Smooth muscle cell (in vitro differentiated cells): Measurements from ENCODE around the gene NUMA1. TPM values are rescaled to one million over a fixed set of nuclear protein-coding genes. Genes with fewer than 3 reads are reported as not detected.

Experiments used
- DNase-seq: peaks from one replicate; lab custom pipeline; 2025; ENCODE audit not compliant: unreplicated experiment; lab: John Stamatoyannopoulos, UW
- H2AFZ ChIP-seq: fragments of 200-600 bp; sonication (generic); 2 replicates; pipeline ENCODE4 v1.6.0; 2016; ENCODE audit warnings: antibody characterized with exemption, low read depth, mild to moderate bottlenecking
- H3F3A ChIP-seq: fragments of 200-600 bp; sonication (generic); 2 replicates; pipeline ENCODE4 v1.6.0; 2017; ENCODE audit warnings: antibody characterized with exemption, low read depth
- H3K27ac ChIP-seq: fragments of 200-600 bp; sonication (generic); 2 replicates; pipeline ENCODE4 v1.5.1; 2016; ENCODE audit warnings: low read depth, mild to moderate bottlenecking
- H3K27me3 ChIP-seq: fragments of 200-600 bp; sonication (generic); 2 replicates; pipeline ENCODE4 v1.6.1; 2016; ENCODE audit warnings: low read depth, mild to moderate bottlenecking
- H3K36me3 ChIP-seq: fragments of 200-600 bp; sonication (generic); 2 replicates; pipeline ENCODE4 v1.5.1; 2016; ENCODE audit warnings: low read depth
- H3K4me1 ChIP-seq: fragments of 200-600 bp; sonication (generic); 2 replicates; pipeline ENCODE4 v1.5.1; 2016; ENCODE audit warnings: low read depth
- H3K4me2 ChIP-seq: fragments of 200-600 bp; sonication (generic); 2 replicates; pipeline ENCODE4 v1.6.0; 2016; ENCODE audit warnings: mild to moderate bottlenecking
- H3K4me3 ChIP-seq: fragments of 200-600 bp; sonication (generic); 2 replicates; pipeline ENCODE4 v1.5.1; 2016; ENCODE audit warnings: mild to moderate bottlenecking
- H3K79me2 ChIP-seq: fragments of 200-600 bp; sonication (generic); 2 replicates; pipeline ENCODE4 v1.6.0; 2016; ENCODE audit warnings: low read depth, mild to moderate bottlenecking
- H3K9ac ChIP-seq: fragments of 200-600 bp; sonication (generic); 2 replicates; pipeline ENCODE4 v1.6.0; 2016; ENCODE audit warnings: low read depth
- H3K9me3 ChIP-seq: fragments of 200-600 bp; sonication (generic); replicated peaks from 2 replicates; pipeline ENCODE4 v1.5.1; 2016; ENCODE audit warnings: low read depth
- H4K20me1 ChIP-seq: fragments of 200-600 bp; sonication (generic); 2 replicates; pipeline ENCODE4 v1.6.0; 2016; ENCODE audit warnings: low read depth
- WGBS: methylation state at CpG from one replicate; pipeline ENCODE4 v1.1.7; 2016; ENCODE audit warnings: low lambda C conversion rate; 5-methylcytosine and 5-hydroxymethylcytosine counted together
- polyA plus RNA-seq: library from polyadenylated mRNA; unstranded; fragments of >200 nt; fragmentation: Nextera tagmentation; extraction: Ambion mirVana; gene quantifications from 2 replicates; pipeline ENCODE4 v1.2.1, GENCODE V29; 2016
- total RNA-seq: library from RNA; depleted of rRNA; stranded (reverse); fragments of >200 nt; gene quantifications from 2 replicates; pipeline ENCODE4 v1.2.3, GENCODE V29; 2014
- TF ChIP-seq, protein P1 (sequence below): fragments of 200-600 bp; sonication (generic); IDR thresholded peaks from 2 replicates; pipeline ENCODE4 v1.5.1; 2017; ENCODE audit warnings: borderline replicate concordance, mild to moderate bottlenecking, antibody characterized with exemption; ENCODE audit not compliant: insufficient read depth, poor library complexity, severe bottlenecking

NUMA1 gene
- total and polyA plus RNA-seq, 2 experiments from 2014 or later, result 72.4 to 107 TPM

DNA sequence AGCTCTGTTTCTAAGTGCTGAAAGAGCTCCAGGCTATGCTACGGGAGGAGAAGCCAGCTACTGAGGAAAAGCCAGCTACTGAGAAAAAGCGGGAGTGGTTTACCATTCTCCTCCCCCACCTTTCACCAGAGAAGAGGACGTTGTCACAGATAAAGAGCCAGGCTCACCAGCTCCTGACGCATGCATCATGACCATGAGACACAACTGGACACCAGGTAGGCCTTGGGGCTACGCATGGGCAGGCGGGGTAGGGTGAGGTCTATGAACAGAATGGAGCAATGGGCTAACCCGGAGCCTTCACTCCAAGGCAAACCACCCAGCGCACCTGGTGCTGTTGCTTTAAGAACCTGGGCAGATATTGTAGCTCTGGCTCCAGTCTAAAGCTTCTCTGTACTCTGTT is 80.5 kb downstream of the NUMA1 start:
- Histone ChIP-seq H3K9ac (no peak overlapping the region), H3K9me3 (no peaks in the 10 kb centered on the region), H3K36me3 (no peaks in the 10 kb centered on the region), H3K4me1 (no peaks in the 10 kb centered on the region), H4K20me1 (peaks cover 24% of the 10 kb centered on the region), H3K4me3 (no peak overlapping the region), H3K4me2 (no peak overlapping the region), H2AFZ (no peak overlapping the region), H3K27me3 (no peaks in the 10 kb centered on the region), H3F3A (peaks cover 15% of the 10 kb centered on the region), H3K27ac (no peak overlapping the region), H3K79me2 (no peaks in the 10 kb centered on the region)
- 77% methylated on average over 8 of the region's 8 CpGs for WGBS
- TF ChIP-seq, protein P1, sequence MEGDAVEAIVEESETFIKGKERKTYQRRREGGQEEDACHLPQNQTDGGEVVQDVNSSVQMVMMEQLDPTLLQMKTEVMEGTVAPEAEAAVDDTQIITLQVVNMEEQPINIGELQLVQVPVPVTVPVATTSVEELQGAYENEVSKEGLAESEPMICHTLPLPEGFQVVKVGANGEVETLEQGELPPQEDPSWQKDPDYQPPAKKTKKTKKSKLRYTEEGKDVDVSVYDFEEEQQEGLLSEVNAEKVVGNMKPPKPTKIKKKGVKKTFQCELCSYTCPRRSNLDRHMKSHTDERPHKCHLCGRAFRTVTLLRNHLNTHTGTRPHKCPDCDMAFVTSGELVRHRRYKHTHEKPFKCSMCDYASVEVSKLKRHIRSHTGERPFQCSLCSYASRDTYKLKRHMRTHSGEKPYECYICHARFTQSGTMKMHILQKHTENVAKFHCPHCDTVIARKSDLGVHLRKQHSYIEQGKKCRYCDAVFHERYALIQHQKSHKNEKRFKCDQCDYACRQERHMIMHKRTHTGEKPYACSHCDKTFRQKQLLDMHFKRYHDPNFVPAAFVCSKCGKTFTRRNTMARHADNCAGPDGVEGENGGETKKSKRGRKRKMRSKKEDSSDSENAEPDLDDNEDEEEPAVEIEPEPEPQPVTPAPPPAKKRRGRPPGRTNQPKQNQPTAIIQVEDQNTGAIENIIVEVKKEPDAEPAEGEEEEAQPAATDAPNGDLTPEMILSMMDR, result no peak
- no peak for DNase-seq

DNA sequence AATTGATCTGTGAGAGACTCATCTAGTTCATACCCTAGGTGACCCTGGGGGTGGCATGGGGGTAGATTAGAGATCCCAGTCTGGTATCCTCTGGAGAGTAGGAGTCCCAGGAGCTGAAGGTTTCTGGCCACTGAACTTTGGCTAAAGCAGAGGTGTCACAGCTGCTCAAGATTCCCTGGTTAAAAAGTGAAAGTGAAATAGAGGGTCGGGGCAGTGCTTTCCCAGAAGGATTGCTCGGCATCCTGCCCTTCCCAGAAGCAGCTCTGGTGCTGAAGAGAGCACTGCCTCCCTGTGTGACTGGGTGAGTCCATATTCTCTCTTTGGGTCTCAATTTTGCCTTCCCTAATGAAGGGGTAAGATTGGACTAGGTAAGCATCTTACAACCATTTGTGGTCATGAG is 81.0 kb downstream of the NUMA1 start:
- Histone ChIP-seq H3K36me3 (no peaks in the 10 kb centered on the region), H3K27ac (no peak overlapping the region), H3K79me2 (no peaks in the 10 kb centered on the region), H3K4me1 (no peaks in the 10 kb centered on the region), H3K27me3 (no peaks in the 10 kb centered on the region), H3F3A (peaks cover 12% of the 10 kb centered on the region), H3K4me2 (no peak overlapping the region), H2AFZ (no peak overlapping the region), H3K9ac (no peak overlapping the region), H3K9me3 (no peaks in the 10 kb centered on the region), H4K20me1 (peaks cover 20% of the 10 kb centered on the region), H3K4me3 (no peak overlapping the region)
- TF ChIP-seq, protein P1, result no peak
- no peak for DNase-seq
- 58% methylated on average over 2 of the region's 2 CpGs for WGBS

DNA sequence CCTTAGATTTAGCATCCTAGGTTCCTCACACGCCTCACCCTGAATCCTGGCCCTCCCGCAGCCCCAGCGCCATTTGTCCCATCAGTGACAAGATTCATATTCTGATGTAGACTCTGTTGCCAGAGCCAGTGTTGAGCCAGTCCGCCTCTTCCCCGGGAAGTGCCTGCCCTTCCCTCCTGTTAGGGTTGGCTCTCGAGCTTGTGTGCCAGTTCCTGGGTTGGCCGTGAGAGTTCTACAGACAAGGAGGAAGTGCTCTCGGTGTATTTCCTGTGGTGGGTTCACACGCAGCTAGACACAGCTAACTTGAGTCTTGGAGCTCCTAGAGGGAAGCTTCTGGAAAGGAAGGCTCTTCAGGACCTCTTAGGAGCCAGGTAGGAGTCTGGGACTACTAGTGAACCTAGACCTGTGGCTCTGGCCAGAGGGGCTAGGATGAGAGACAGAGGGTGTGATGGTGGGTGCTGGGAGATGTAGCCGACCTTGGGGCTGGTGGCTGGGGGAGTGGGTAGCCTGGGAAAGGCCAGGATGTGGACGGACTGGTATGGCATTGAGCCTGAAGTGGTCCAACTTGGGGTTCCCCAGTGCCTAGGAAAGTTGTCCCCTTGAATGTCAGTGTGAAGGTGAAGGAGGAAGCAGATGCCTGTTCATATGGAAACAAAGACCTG is 81.6 kb downstream of the NUMA1 start, which contains the start of gene IL18BP:
Gene IL18BP, plus strand, starts transcription at position 261 of the 662 bp plus-strand sequence. CDS start 1,076 bp downstream, outside the sequence.
- H4K20me1 ChIP-seq, result peaks cover 17% of the 10 kb centered on the region
- no peaks in the 10 kb centered on the region for H3K36me3 ChIP-seq
- 96% methylated on average over 11 of the region's 11 CpGs for WGBS
- H2AFZ ChIP-seq, result no peak within 1 kb of the TSS
- H3K4me3 ChIP-seq, result no peak within 1 kb of the TSS
- no peaks in the 10 kb centered on the region for H3K27me3 ChIP-seq
- no peak within 1 kb of the TSS for H3K27ac ChIP-seq
- H3K4me1 ChIP-seq, result no peaks in the 10 kb centered on the region
- no peak within 1 kb of the TSS for H3K9ac ChIP-seq
- TF ChIP-seq, protein P1, result no peak
- H3K9me3 ChIP-seq, result no peaks in the 10 kb centered on the region
- H3K79me2 ChIP-seq, result no peaks in the 10 kb centered on the region
- DNase-seq, result no peak
- peaks cover 7% of the 10 kb centered on the region for H3F3A ChIP-seq
- H3K4me2 ChIP-seq, result no peak within 1 kb of the TSS

DNA sequence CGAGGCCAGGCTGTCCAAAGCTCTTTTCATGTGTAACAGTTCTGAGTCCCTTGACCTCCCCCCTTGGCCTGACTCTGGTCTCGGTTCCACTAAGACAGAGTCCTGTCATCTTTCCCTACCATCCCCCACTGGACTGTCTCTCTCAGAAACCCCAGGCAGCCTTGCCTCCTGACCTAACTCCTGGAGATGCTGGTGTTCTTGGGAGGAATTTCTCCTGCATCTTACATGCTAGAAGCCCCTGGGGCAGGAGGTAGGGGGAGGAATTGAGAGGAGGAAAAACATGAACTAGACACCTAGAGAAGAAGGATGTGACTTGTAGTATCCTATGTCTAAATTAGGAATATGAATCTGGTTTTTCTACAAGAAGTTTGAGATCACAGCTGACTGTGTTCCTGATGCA is 82.3 kb downstream of the NUMA1 start:
- DNase-seq, result no peak
- Histone ChIP-seq H3K27me3 (no peaks in the 10 kb centered on the region), H3K79me2 (no peaks in the 10 kb centered on the region), H3K9me3 (no peaks in the 10 kb centered on the region), H3K27ac (no peak overlapping the region), H3K4me1 (no peaks in the 10 kb centered on the region), H3K4me3 (no peak overlapping the region), H3K36me3 (no peaks in the 10 kb centered on the region), H3F3A (peaks cover 6% of the 10 kb centered on the region), H2AFZ (no peak overlapping the region), H4K20me1 (peaks cover 11% of the 10 kb centered on the region), H3K9ac (no peak overlapping the region), H3K4me2 (no peak overlapping the region)
- WGBS, result 92% methylated on average over 2 of the region's 2 CpGs
- TF ChIP-seq, protein P1, result no peak
